H1 (cell line): ENCODE results near the gene SLC35G2. TPM values are rescaled to one million over a fixed set of nuclear protein-coding genes. Genes with fewer than 3 reads are reported as not detected.

Experiments
- CTCF ChIA-PET: fragments of 300-600 bp; sonication (Branson Sonifier 250); formaldehyde crosslinking; loops from one replicate; lab custom pipeline; 2021; ENCODE audit not compliant: partially characterized antibody; lab: Charles Lee
- POLR2A ChIA-PET: fragments of 300-600 bp; sonication (Branson Sonifier 250); formaldehyde crosslinking; loops from one replicate; lab custom pipeline; 2021; ENCODE audit warnings: inconsistent platforms; ENCODE audit not compliant: partially characterized antibody; lab: Charles Lee
- DNase-seq, 2 experiments: peaks; one replicate each; pipeline versions ENCODE4 v3.0.0 to v3.0.0-alpha.2; 2010 to 2022; ENCODE audit warnings: low spot score in 2 of 2, low read depth in 1 of 2, mixed read lengths in 1 of 2
- FAIRE-seq: peaks from 2 replicates; lab custom pipeline; 2011; peaks lifted over from hg19 to GRCh38; lab: Jason Lieb, UNC
- H2AFZ ChIP-seq: 2 replicates; pipeline ENCODE4 v1.8.1; 2012; ENCODE audit warnings: low read length, inconsistent platforms
- H2AK5ac ChIP-seq: 2 replicates; pipeline ENCODE4 v1.6.1; 2013; ENCODE audit warnings: low read depth, low read length
- H2BK120ac ChIP-seq: replicated peaks from 2 replicates; pipeline ENCODE3; 2013; ENCODE audit warnings: low read depth, low read length, inconsistent platforms
- H2BK12ac ChIP-seq: 2 replicates; pipeline ENCODE4 v1.6.1; 2013; ENCODE audit warnings: low read depth, low read length
- H2BK15ac ChIP-seq: 2 replicates; pipeline ENCODE4 v1.6.1; 2013; ENCODE audit warnings: low read length
- H2BK20ac ChIP-seq: 2 replicates; pipeline ENCODE4 v1.6.1; 2013; ENCODE audit warnings: low read length
- H2BK5ac ChIP-seq: 2 replicates; pipeline ENCODE4 v1.6.1; 2013; ENCODE audit warnings: low read depth, low read length
- H3K14ac ChIP-seq: 2 replicates; pipeline ENCODE4 v1.6.1; 2013; ENCODE audit warnings: inconsistent platforms; ENCODE audit not compliant: insufficient read length
- H3K18ac ChIP-seq: 2 replicates; pipeline ENCODE4 v1.6.1; 2013; ENCODE audit warnings: low read length; ENCODE audit errors: extremely low read depth
- H3K23ac ChIP-seq: 2 replicates; pipeline ENCODE4 v1.6.1; 2013; ENCODE audit warnings: inconsistent platforms; ENCODE audit not compliant: insufficient read length
- H3K23me2 ChIP-seq: 2 replicates; pipeline ENCODE4 v1.6.1; 2013; ENCODE audit warnings: low read depth, low read length
- H3K27ac ChIP-seq: 2 replicates; pipeline ENCODE4 v1.6.1; 2011; ENCODE audit warnings: low read depth, low read length, inconsistent platforms
- H3K27me3 ChIP-seq, 4 experiments: replicated peaks in 1 of 4; 1 replicate in 1 of 4; 2 replicates in 3 of 4; pipeline versions ENCODE4 v1.6.1 to v1.8.1; 2011 to 2013; ENCODE audit warnings: low read length in 3 of 4, mild to moderate bottlenecking in 3 of 4, inconsistent platforms in 2 of 4, mixed read lengths in 2 of 4, moderate library complexity in 1 of 4; ENCODE audit not compliant: control insufficient read depth in 3 of 4, insufficient read depth in 3 of 4; ENCODE audit errors: extremely low read depth in 1 of 4
- H3K36me3 ChIP-seq, 4 experiments: 2 replicates each; pipeline versions ENCODE4 v1.6.1 to v1.8.1; 2011 to 2013; ENCODE audit warnings: mild to moderate bottlenecking in 4 of 4, low read length in 3 of 4, moderate library complexity in 2 of 4, control low read depth in 1 of 4, inconsistent platforms in 1 of 4; ENCODE audit not compliant: insufficient read depth in 4 of 4, control insufficient read depth in 2 of 4
- H3K4ac ChIP-seq: replicated peaks from 2 replicates; pipeline ENCODE3; 2013; ENCODE audit warnings: low read length, low read depth, mixed read lengths, inconsistent platforms; ENCODE audit not compliant: insufficient read length
- H3K4me1 ChIP-seq, 4 experiments: replicated peaks in 1 of 4; 1 replicate in 1 of 4; 2 replicates in 3 of 4; pipeline versions ENCODE4 v1.6.1 to v1.8.1; 2011 to 2013; ENCODE audit warnings: low read length in 3 of 4, inconsistent platforms in 2 of 4, mixed read lengths in 1 of 4; ENCODE audit not compliant: insufficient read depth in 4 of 4, control insufficient read depth in 3 of 4
- H3K4me2 ChIP-seq, 2 experiments: 2 replicates each; pipeline versions ENCODE4 v1.6.1 to v1.8.1; 2011 to 2013; ENCODE audit warnings: low read depth in 2 of 2, low read length in 2 of 2, control low read depth in 1 of 2, inconsistent platforms in 1 of 2, mild to moderate bottlenecking in 1 of 2; ENCODE audit not compliant: insufficient read depth in 1 of 2
- H3K4me3 ChIP-seq, 4 experiments: fragments of 200-600, 300-600 bp in 1 of 4; sonication (generic), shearing (Covaris generic), sonication (Bioruptor Twin) in 1 of 4; 2 replicates each; pipeline versions ENCODE4 v1.5.1 to v1.8.1; 2011 to 2016; ENCODE audit warnings: low read length in 4 of 4, low read depth in 3 of 4, control low read depth in 2 of 4, inconsistent platforms in 2 of 4, mild to moderate bottlenecking in 2 of 4, mixed read lengths in 1 of 4, moderate library complexity in 1 of 4; ENCODE audit not compliant: insufficient read depth in 2 of 4; ENCODE audit errors: extremely low read depth in 1 of 4
- H3K56ac ChIP-seq: replicated peaks from 2 replicates; pipeline ENCODE3; 2013; ENCODE audit warnings: low read depth, mild to moderate bottlenecking, mixed read lengths, low read length, inconsistent platforms; ENCODE audit not compliant: insufficient read length
- H3K79me1 ChIP-seq: 2 replicates; pipeline ENCODE4 v1.6.1; 2013; ENCODE audit warnings: low read depth, low read length, control low read depth
- H3K79me2 ChIP-seq, 2 experiments: 2 replicates each; pipeline versions ENCODE4 v1.6.1 to v1.8.1; 2012 to 2013; ENCODE audit warnings: low read length in 2 of 2, mild to moderate bottlenecking in 2 of 2, inconsistent platforms in 1 of 2; ENCODE audit not compliant: insufficient read depth in 2 of 2, control insufficient read depth in 1 of 2
- H3K9ac ChIP-seq, 4 experiments: replicated peaks in 1 of 4; 1 replicate in 1 of 4; 2 replicates in 3 of 4; pipeline versions ENCODE4 v1.6.1 to v1.8.1; 2011 to 2013; ENCODE audit warnings: low read depth in 3 of 4, low read length in 3 of 4, control low read depth in 2 of 4, mild to moderate bottlenecking in 2 of 4, moderate library complexity in 2 of 4, inconsistent platforms in 1 of 4; ENCODE audit errors: extremely low read depth in 1 of 4
- H3K9me3 ChIP-seq, 2 experiments: 2 replicates each; pipeline versions ENCODE4 v1.6.1 to v1.8.1; 2012 to 2013; ENCODE audit warnings: mild to moderate bottlenecking in 2 of 2, moderate library complexity in 2 of 2, control low read depth in 1 of 2, inconsistent platforms in 1 of 2, low read depth in 1 of 2, low read length in 1 of 2, mixed read lengths in 1 of 2; ENCODE audit not compliant: insufficient read depth in 2 of 2
- H4K20me1 ChIP-seq, 2 experiments: replicated peaks in 1 of 2; 2 replicates each; pipeline versions ENCODE3 to v1.8.1; 2011 to 2013; ENCODE audit warnings: inconsistent platforms in 2 of 2, low read length in 2 of 2, mild to moderate bottlenecking in 1 of 2; ENCODE audit not compliant: insufficient read depth in 2 of 2, control insufficient read depth in 1 of 2
- H4K5ac ChIP-seq: 2 replicates; pipeline ENCODE4 v1.6.1; 2013; ENCODE audit warnings: low read length, low read depth, mixed read lengths, inconsistent platforms; ENCODE audit not compliant: insufficient read length
- H4K8ac ChIP-seq: 2 replicates; pipeline ENCODE4 v1.8.0; 2013; ENCODE audit warnings: mild to moderate bottlenecking, moderate library complexity, low read length, inconsistent platforms; ENCODE audit not compliant: insufficient read depth; ENCODE audit errors: extremely low read depth
- H4K91ac ChIP-seq: replicated peaks from 2 replicates; pipeline ENCODE3; 2013; ENCODE audit warnings: low read length, mixed read lengths, inconsistent platforms; ENCODE audit not compliant: insufficient read length
- CHD1 ChIP-seq: IDR thresholded peaks from 2 replicates; pipeline ENCODE4 v1.6.1; 2012; ENCODE audit warnings: low read depth, low read length, improper control_type of control experiment
- CREB1 ChIP-seq: IDR thresholded peaks from 2 replicates; pipeline ENCODE4 v1.6.1; 2012; ENCODE audit warnings: inconsistent platforms
- EP300 ChIP-seq, 2 experiments: IDR thresholded peaks; 1 replicate in 1 of 2; 2 replicates in 1 of 2; pipeline ENCODE4 v1.6.1; 2011 to 2012; ENCODE audit warnings: low read depth in 2 of 2, low read length in 2 of 2, mild to moderate bottlenecking in 2 of 2, borderline replicate concordance in 1 of 2, inconsistent platforms in 1 of 2, moderate library complexity in 1 of 2
- GABPA ChIP-seq: IDR thresholded peaks from 2 replicates; pipeline ENCODE4 v1.6.1; 2011; ENCODE audit warnings: mild to moderate bottlenecking, low read length, moderate library complexity, borderline replicate concordance; ENCODE audit not compliant: insufficient read depth
- KDM1A ChIP-seq: fragments of 200-600, 300-600 bp; sonication (generic); IDR thresholded peaks from 2 replicates; pipeline ENCODE4 v1.7.1; 2016; ENCODE audit warnings: mild to moderate bottlenecking, low read length, borderline replicate concordance
- NRF1 ChIP-seq: IDR thresholded peaks from 2 replicates; pipeline ENCODE4 v1.6.1; 2011; ENCODE audit warnings: mild to moderate bottlenecking, low read depth, low read length, improper control_type of control experiment
- POU5F1 ChIP-seq: IDR thresholded peaks from 2 replicates; pipeline ENCODE4 v1.6.1; 2011; ENCODE audit warnings: low read depth, mild to moderate bottlenecking, low read length, moderate library complexity
- RAD21 ChIP-seq, 2 experiments: IDR thresholded peaks in 1 of 2; conservative IDR thresholded peaks in 1 of 2; 2 replicates each; pipeline ENCODE4 v1.6.1; 2011; ENCODE audit warnings: low read depth in 2 of 2, low read length in 2 of 2, improper control_type of control experiment in 1 of 2, inconsistent platforms in 1 of 2, mild to moderate bottlenecking in 1 of 2, moderate library complexity in 1 of 2
- SAP30 ChIP-seq: fragments of 300-600 bp; sonication (generic); IDR thresholded peaks from 2 replicates; pipeline ENCODE4 v1.7.1; 2012; ENCODE audit warnings: low read length, moderate library complexity, mild to moderate bottlenecking, inconsistent platforms; ENCODE audit not compliant: insufficient read depth, insufficient replicate concordance
- SIN3A ChIP-seq, 2 experiments: IDR thresholded peaks in 1 of 2; conservative IDR thresholded peaks in 1 of 2; 2 replicates each; pipeline ENCODE4 v1.6.1; 2011 to 2012; ENCODE audit warnings: low read length in 2 of 2, improper control_type of control experiment in 1 of 2, low read depth in 1 of 2, mild to moderate bottlenecking in 1 of 2
- SIRT6 ChIP-seq: IDR thresholded peaks from one replicate; pipeline ENCODE4 v1.7.1; 2012; ENCODE audit warnings: low read length, inconsistent platforms
- SUZ12 ChIP-seq: fragments of 200-600 bp; sonication (generic); IDR thresholded peaks from 2 replicates; pipeline ENCODE4 v1.6.1; 2012; ENCODE audit warnings: mild to moderate bottlenecking, inconsistent platforms, low read length, moderate library complexity, mixed read lengths
- TBP ChIP-seq: IDR thresholded peaks from 2 replicates; pipeline ENCODE4 v1.6.1; 2011; ENCODE audit warnings: low read depth, low read length, improper control_type of control experiment
- WGBS, 2 experiments: shearing (Covaris generic) in 1 of 2; methylation state at CpG; one replicate each; pipeline versions ENCODE4 v1.1.6 to v1.1.7; 2013 to 2015; ENCODE audit warnings: low lambda C conversion rate in 2 of 2, mixed read lengths in 2 of 2, inconsistent platforms in 1 of 2, low coverage in 1 of 2, missing lambda C conversion rate in 1 of 2; ENCODE audit not compliant: insufficient replicate concordance in 2 of 2, insufficient coverage in 1 of 2, insufficient read length in 1 of 2; ENCODE audit errors: extremely low coverage in 1 of 2, missing lambda C conversion rate in 1 of 2; 5-methylcytosine and 5-hydroxymethylcytosine counted together
- polyA plus RNA-seq, 7 experiments: library from polyadenylated mRNA; depleted of rRNA in 3 of 7; stranded (reverse) in 5 of 7; unstranded in 2 of 7; fragments of >200 nt in 5 of 7; fragments of 200-250 nt in 2 of 7; gene quantifications; 1 replicate in 5 of 7; 2 replicates in 1 of 7; 4 replicates in 1 of 7; pipeline versions ENCODE4 v1.2.1 to v1.2.3, GENCODE V29; 2011 to 2013; ENCODE audit warnings: missing spikeins in 2 of 7, mixed read lengths in 2 of 7
- total RNA-seq: library from RNA; stranded (reverse); fragmentation: NEBNext Ultra II Directional; extraction: Animal tissue kit (Norgen Biotek cat#: 25700); gene quantifications from 2 replicates; pipeline ENCODE4 v1.2.1, GENCODE V29; 2021
- TF ChIP-seq, protein P1 (sequence below): IDR thresholded peaks from 2 replicates; pipeline ENCODE4 v1.6.1; 2012; ENCODE audit warnings: inconsistent platforms

The SLC35G2 gene
- total and polyA plus RNA-seq, 2 of the 8 experiments (the other 6 are each of a cell fraction or from before 2014, with no cell fraction given) = 5.2 to 6.4 TPM

DNA sequence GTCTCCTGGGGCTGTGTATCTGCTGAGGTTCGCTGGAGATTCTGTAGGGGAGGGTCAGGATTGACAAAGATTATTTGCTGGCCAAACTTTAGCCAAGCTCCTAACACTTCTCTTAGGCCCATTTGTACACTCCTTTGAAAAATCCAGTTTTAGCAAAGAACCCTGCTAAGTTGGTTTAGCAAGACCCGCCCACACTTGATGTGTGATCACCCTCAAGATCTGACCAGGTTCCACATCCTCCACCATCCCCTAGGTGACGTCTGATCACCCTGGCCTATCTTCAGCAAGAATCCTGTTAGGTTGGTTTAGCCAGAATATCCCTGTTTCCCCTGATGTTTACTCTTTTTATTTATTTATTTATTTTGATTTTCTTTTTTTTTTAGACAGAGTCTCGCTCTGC lies 14.8 kb upstream of the SLC35G2 start:
- CTCF ChIA-PET = interaction anchor here (0.6 to 2.5 kb wide), 2 partner anchors 10 to 48 kb away, joined by 3 to 11 read pairs; no protein-coding TSS in a partner anchor
- WGBS, 2 experiments = 87% methylated on average over 3 of the region's 4 CpGs; no CpG with 5 or more reads in 1 of the 2 experiments
- TF ChIP-seq EP300 (IDR thresholded peaks at IDR 0.05; ENCODE audit: borderline replicate concordance in 1 of 2, low read depth in 2 of 2, low read length in 2 of 2) = no peak
- no peak for TF ChIP-seq TBP
- no peak for TF ChIP-seq RAD21 (IDR thresholded peaks at IDR 0.05 in 1 of 2, conservative IDR thresholded peaks at IDR 0.05 in 1 of 2; ENCODE audit: low read depth in 2 of 2, low read length in 2 of 2)
- TF ChIP-seq SAP30 = no peak
- no peak for TF ChIP-seq CREB1
- TF ChIP-seq CHD1 = no peak
- no peak for TF ChIP-seq SIN3A (conservative IDR thresholded peaks at IDR 0.05 in 1 of 2, IDR thresholded peaks at IDR 0.05 in 1 of 2; ENCODE audit: low read depth in 1 of 2, low read length in 2 of 2)
- TF ChIP-seq NRF1 = no peak
- no peak for TF ChIP-seq POU5F1
- no peak for TF ChIP-seq SUZ12
- no peak for TF ChIP-seq GABPA
- TF ChIP-seq, protein P1, sequence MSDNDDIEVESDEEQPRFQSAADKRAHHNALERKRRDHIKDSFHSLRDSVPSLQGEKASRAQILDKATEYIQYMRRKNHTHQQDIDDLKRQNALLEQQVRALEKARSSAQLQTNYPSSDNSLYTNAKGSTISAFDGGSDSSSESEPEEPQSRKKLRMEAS = no peak
- no peak for TF ChIP-seq KDM1A
- no peak for TF ChIP-seq SIRT6

More for the DNA sequence above, 14.8 kb upstream of the SLC35G2 start:
- no peaks in the 10 kb centered on the region for H4K20me1 ChIP-seq
- H4K8ac ChIP-seq = no peak overlapping the region
- H3K27ac ChIP-seq = no peak overlapping the region
- no peak overlapping the region for H3K14ac ChIP-seq
- DNase-seq (no peak), FAIRE-seq (no peak)
- no peak overlapping the region for H2BK20ac ChIP-seq
- H3K79me2 ChIP-seq = no peaks in the 10 kb centered on the region
- no peak overlapping the region for H4K91ac ChIP-seq
- no peaks in the 10 kb centered on the region for H3K79me1 ChIP-seq
- H3K4me1 ChIP-seq = peaks cover 0 to 3% (median 0%) of the 10 kb centered on the region in 4 experiments; a peak in 1 of 7 replicates
- H3K27me3 ChIP-seq = no peaks in the 10 kb centered on the region
- no peak overlapping the region for H3K4me2 ChIP-seq
- no peak overlapping the region for H2AK5ac ChIP-seq
- no peak overlapping the region for H3K56ac ChIP-seq
- no peaks in the 10 kb centered on the region for H3K9me3 ChIP-seq
- H3K23me2 ChIP-seq = no peaks in the 10 kb centered on the region; the same call in 1 of the 2 replicates
- H3K4me3 ChIP-seq = no peak overlapping the region
- H3K18ac ChIP-seq = no peak overlapping the region
- POLR2A ChIA-PET = no interaction called here
- H2AFZ ChIP-seq = no peak overlapping the region
- no peak overlapping the region for H2BK5ac ChIP-seq
- no peak overlapping the region for H2BK15ac ChIP-seq
- no peak overlapping the region for H3K4ac ChIP-seq
- H3K23ac ChIP-seq = no peak overlapping the region
- H2BK12ac ChIP-seq = no peak overlapping the region
- no peak overlapping the region for H3K9ac ChIP-seq
- H2BK120ac ChIP-seq = no peak overlapping the region
- H3K36me3 ChIP-seq = no peaks in the 10 kb centered on the region
- no peak overlapping the region for H4K5ac ChIP-seq
